Measurements from ENCODE around the gene LNX1. TPM values are rescaled to one million over a fixed set of nuclear protein-coding genes. Genes with fewer than 3 reads are reported as not detected.

LNX1 gene
- polyA plus RNA-seq, 1 donor (not counting 4 experiments of a cell fraction or from before 2014, with no cell fraction given), result 0.22 TPM

- TF ChIP-seq EZH2 (IDR thresholded peaks at IDR 0.05; ENCODE audit: low read length), result no peak
- no peak for TF ChIP-seq CTCF (optimal IDR thresholded peaks at IDR 0.05 in 1 of 3, IDR thresholded peaks at IDR 0.05 in 1 of 3, conservative IDR thresholded peaks at IDR 0.05 in 1 of 3; ENCODE audit: extremely low read depth in 1 of 3, insufficient read depth in 2 of 3, low read length in 3 of 3)
- Histone ChIP-seq H3K9me3 (ENCODE audit: control insufficient read depth, low read depth, low read length) (no peaks in the 10 kb centered on the region), H3K9ac (ENCODE audit: control insufficient read depth, extremely low read depth, insufficient read depth, low read length) (no peak overlapping the region), H3K4me3 (ENCODE audit: control insufficient read depth in 2 of 3, extremely low read depth in 1 of 3, insufficient read depth in 2 of 3, low read depth in 1 of 3, low read length in 3 of 3) (no peak overlapping the region), H4K20me1 (ENCODE audit: control insufficient read depth, extremely low read depth, insufficient read depth, low read length) (no peaks in the 10 kb centered on the region), H3K36me3 (ENCODE audit: control insufficient read depth in 2 of 2, extremely low read depth in 1 of 2, insufficient read depth in 2 of 2, low read length in 2 of 2) (no peaks in the 10 kb centered on the region), H3K27ac (ENCODE audit: control insufficient read depth, insufficient read depth, low read length) (no peak overlapping the region), H3K9me1 (ENCODE audit: control insufficient read depth, extremely low read depth, insufficient read depth, low read length) (no peaks in the 10 kb centered on the region), H2AFZ (ENCODE audit: control insufficient read depth, low read length) (no peak overlapping the region), H3K79me2 (ENCODE audit: control insufficient read depth, insufficient read depth, low read length) (no peaks in the 10 kb centered on the region), H3K4me1 (ENCODE audit: control insufficient read depth, extremely low read depth, insufficient read depth, low read length) (peaks cover 14% of the 10 kb centered on the region), H3K27me3 (ENCODE audit: control insufficient read depth, extremely low read depth, insufficient read depth, low read length) (no peaks in the 10 kb centered on the region), H3K4me2 (ENCODE audit: control insufficient read depth, extremely low read depth, insufficient read depth, low read depth, low read length) (no peak overlapping the region)
- DNase-seq (ENCODE audit: low read depth, low spot score), result no peak
- no peak for FAIRE-seq
- dilution Hi-C loops (cut with MboI; ENCODE audit: extremely low pct_ligation_motif_present, low sequenced_read_pairs), result no loop called here
These were observed 7.8 kb downstream of the LNX1 start for GRCh38 chr4:53583513-53583912.

- FAIRE-seq, result peak; percentile 75
- TF ChIP-seq CTCF (optimal IDR thresholded peaks at IDR 0.05 in 1 of 3, IDR thresholded peaks at IDR 0.05 in 1 of 3, conservative IDR thresholded peaks at IDR 0.05 in 1 of 3; ENCODE audit: extremely low read depth in 1 of 3, insufficient read depth in 2 of 3, low read length in 3 of 3) (no peak), EZH2 (IDR thresholded peaks at IDR 0.05; ENCODE audit: low read length) (no peak)
- peaks cover 14% of the 10 kb centered on the region for H3K4me1 ChIP-seq (ENCODE audit: control insufficient read depth, extremely low read depth, insufficient read depth, low read length)
- no peak overlapping the region for H3K4me3 ChIP-seq (ENCODE audit: control insufficient read depth in 2 of 3, extremely low read depth in 1 of 3, insufficient read depth in 2 of 3, low read depth in 1 of 3, low read length in 3 of 3)
- H3K36me3 ChIP-seq (ENCODE audit: control insufficient read depth in 2 of 2, extremely low read depth in 1 of 2, insufficient read depth in 2 of 2, low read length in 2 of 2), result no peaks in the 10 kb centered on the region
- no peak overlapping the region for H2AFZ ChIP-seq (ENCODE audit: control insufficient read depth, low read length)
- no peaks in the 10 kb centered on the region for H3K79me2 ChIP-seq (ENCODE audit: control insufficient read depth, insufficient read depth, low read length)
- no peak for DNase-seq (ENCODE audit: low read depth, low spot score)
- dilution Hi-C loops (cut with MboI; ENCODE audit: extremely low pct_ligation_motif_present, low sequenced_read_pairs), result no loop called here
- no peaks in the 10 kb centered on the region for H3K27me3 ChIP-seq (ENCODE audit: control insufficient read depth, extremely low read depth, insufficient read depth, low read length)
- no peaks in the 10 kb centered on the region for H4K20me1 ChIP-seq (ENCODE audit: control insufficient read depth, extremely low read depth, insufficient read depth, low read length)
- H3K9ac ChIP-seq (ENCODE audit: control insufficient read depth, extremely low read depth, insufficient read depth, low read length), result no peak overlapping the region
- no peaks in the 10 kb centered on the region for H3K9me1 ChIP-seq (ENCODE audit: control insufficient read depth, extremely low read depth, insufficient read depth, low read length)
- H3K4me2 ChIP-seq (ENCODE audit: control insufficient read depth, extremely low read depth, insufficient read depth, low read depth, low read length), result no peak overlapping the region
- H3K27ac ChIP-seq (ENCODE audit: control insufficient read depth, insufficient read depth, low read length), result no peak overlapping the region
- no peaks in the 10 kb centered on the region for H3K9me3 ChIP-seq (ENCODE audit: control insufficient read depth, low read depth, low read length)
These were observed 9.1 kb downstream of the LNX1 start for GRCh38 chr4:53582194-53582593.
